Measurements from ENCODE around the gene MYO1C.
"Not testable (repeated sequence)": the region's sequence is repeated elsewhere in the genome, so short reads cannot be mapped to it uniquely, and the experiment has no call there.

MYO1C gene

GRCh38 chr17:1455797-1456599 is 36.5 kb downstream of the MYO1C start, which contains the start of gene CRK:
TSS of gene CRK (minus strand) at chr17:1456232. CDS start at chr17:1456117, 115 bp downstream.
- H3K9me3 ChIP-seq (ENCODE audit: insufficient read depth, low read depth, low read length), result no peaks in the 10 kb centered on the region
- no peaks in the 10 kb centered on the region for H3K36me3 ChIP-seq (ENCODE audit: insufficient read depth, low read length)
- peak within 1 kb of the TSS; percentile 90 for H3K4me2 ChIP-seq (ENCODE audit: low read depth, low read length, poor library complexity, severe bottlenecking)
- H2AFZ ChIP-seq (ENCODE audit: low read length), result peak within 1 kb of the TSS; percentile 98
- H3F3A ChIP-seq (ENCODE audit: low read depth), result no peaks in the 10 kb centered on the region
- peaks cover 48% of the 10 kb centered on the region for H3K79me2 ChIP-seq (ENCODE audit: insufficient read depth, low read length)
- H3K9me2 ChIP-seq (replicated peaks; ENCODE audit: low read depth, low read length), result no peaks in the 10 kb centered on the region
- H4K20me1 ChIP-seq (ENCODE audit: insufficient read depth, low read length, poor library complexity, severe bottlenecking), result peaks cover 24% of the 10 kb centered on the region
- H3K4me1 ChIP-seq (ENCODE audit: insufficient read depth, low read length, poor library complexity, severe bottlenecking), result peaks cover 18% of the 10 kb centered on the region
- peak within 1 kb of the TSS; percentile 80 for H3K9ac ChIP-seq (ENCODE audit: low read depth, low read length, poor library complexity, severe bottlenecking)
- H3K27me3 ChIP-seq (ENCODE audit: insufficient read depth, low read length, poor library complexity, severe bottlenecking), result peaks cover 15% of the 10 kb centered on the region
- TF ChIP-seq EZH2phosphoT487 (IDR thresholded peaks at IDR 0.05; ENCODE audit: borderline replicate concordance) (no peak), CTCF (conservative IDR thresholded peaks at IDR 0.05; ENCODE audit: low read length) (no peak)
- H3K4me3 ChIP-seq (ENCODE audit: low read length, poor library complexity, severe bottlenecking), result peak within 1 kb of the TSS; percentile 81

- Histone ChIP-seq H3K9ac (ENCODE audit: low read depth, low read length, poor library complexity, severe bottlenecking) (peak overlapping the region; percentile 80), H3K79me2 (ENCODE audit: insufficient read depth, low read length) (peaks cover 52% of the 10 kb centered on the region), H3F3A (ENCODE audit: low read depth) (no peaks in the 10 kb centered on the region), H4K20me1 (ENCODE audit: insufficient read depth, low read length, poor library complexity, severe bottlenecking) (peaks cover 24% of the 10 kb centered on the region), H2AFZ (ENCODE audit: low read length) (peak overlapping the region; percentile 61), H3K4me3 (ENCODE audit: low read length, poor library complexity, severe bottlenecking) (peak overlapping the region; percentile 81), H3K4me1 (ENCODE audit: insufficient read depth, low read length, poor library complexity, severe bottlenecking) (peaks cover 18% of the 10 kb centered on the region), H3K4me2 (ENCODE audit: low read depth, low read length, poor library complexity, severe bottlenecking) (peak overlapping the region; percentile 88), H3K9me3 (ENCODE audit: insufficient read depth, low read depth, low read length) (no peaks in the 10 kb centered on the region), H3K9me2 (replicated peaks; ENCODE audit: low read depth, low read length) (no peaks in the 10 kb centered on the region), H3K27me3 (ENCODE audit: insufficient read depth, low read length, poor library complexity, severe bottlenecking) (peaks cover 8% of the 10 kb centered on the region), H3K36me3 (ENCODE audit: insufficient read depth, low read length) (no peaks in the 10 kb centered on the region)
- TF ChIP-seq EZH2phosphoT487 (IDR thresholded peaks at IDR 0.05; ENCODE audit: borderline replicate concordance) (no peak), CTCF (conservative IDR thresholded peaks at IDR 0.05; ENCODE audit: low read length) (peak; percentile 65)
Measured at GRCh38 chr17:1455291-1455796, 37.1 kb downstream of the MYO1C start.

GRCh38 chr17:1454541-1454940 is 37.9 kb downstream of the MYO1C start:
- peaks cover 24% of the 10 kb centered on the region for H4K20me1 ChIP-seq (ENCODE audit: insufficient read depth, low read length, poor library complexity, severe bottlenecking)
- no peaks in the 10 kb centered on the region for H3K9me2 ChIP-seq (replicated peaks; ENCODE audit: low read depth, low read length)
- peaks cover 60% of the 10 kb centered on the region for H3K79me2 ChIP-seq (ENCODE audit: insufficient read depth, low read length)
- peaks cover under 1% of the 10 kb centered on the region for H3K27me3 ChIP-seq (ENCODE audit: insufficient read depth, low read length, poor library complexity, severe bottlenecking)
- H3K9ac ChIP-seq (ENCODE audit: low read depth, low read length, poor library complexity, severe bottlenecking), result peak overlapping the region; percentile 80
- H3K4me1 ChIP-seq (ENCODE audit: insufficient read depth, low read length, poor library complexity, severe bottlenecking), result peaks cover 18% of the 10 kb centered on the region
- no peaks in the 10 kb centered on the region for H3K36me3 ChIP-seq (ENCODE audit: insufficient read depth, low read length)
- H2AFZ ChIP-seq (ENCODE audit: low read length), result no peak overlapping the region
- peak overlapping the region; percentile 81 for H3K4me3 ChIP-seq (ENCODE audit: low read length, poor library complexity, severe bottlenecking)
- peak overlapping the region; percentile 88 for H3K4me2 ChIP-seq (ENCODE audit: low read depth, low read length, poor library complexity, severe bottlenecking)
- no peaks in the 10 kb centered on the region for H3K9me3 ChIP-seq (ENCODE audit: insufficient read depth, low read depth, low read length)
- TF ChIP-seq EZH2phosphoT487 (IDR thresholded peaks at IDR 0.05; ENCODE audit: borderline replicate concordance), result no peak
- no peaks in the 10 kb centered on the region for H3F3A ChIP-seq (ENCODE audit: low read depth)

- Histone ChIP-seq H3K79me2 (ENCODE audit: insufficient read depth, low read length) (peaks cover 68% of the 10 kb centered on the region), H3K4me2 (ENCODE audit: low read depth, low read length, poor library complexity, severe bottlenecking) (peak overlapping the region; percentile 25), H3K4me1 (ENCODE audit: insufficient read depth, low read length, poor library complexity, severe bottlenecking) (peaks cover 18% of the 10 kb centered on the region), H4K20me1 (ENCODE audit: insufficient read depth, low read length, poor library complexity, severe bottlenecking) (peaks cover 24% of the 10 kb centered on the region)
- H3K9ac ChIP-seq (ENCODE audit: low read depth, low read length, poor library complexity, severe bottlenecking); H3K36me3 ChIP-seq (ENCODE audit: insufficient read depth, low read length); H3K4me3 ChIP-seq (ENCODE audit: low read length, poor library complexity, severe bottlenecking); H3K9me2 ChIP-seq (replicated peaks; ENCODE audit: low read depth, low read length); H3K9me3 ChIP-seq (ENCODE audit: insufficient read depth, low read depth, low read length); H3K27me3 ChIP-seq (ENCODE audit: insufficient read depth, low read length, poor library complexity, severe bottlenecking); H3F3A ChIP-seq (ENCODE audit: low read depth); H2AFZ ChIP-seq (ENCODE audit: low read length): not testable (repeated sequence)
Measured at GRCh38 chr17:1453694-1454093, 38.8 kb downstream of the MYO1C start.
